ENCODE data around the gene ABHD6. TPM values are rescaled to one million over a fixed set of nuclear protein-coding genes. Genes with fewer than 3 reads are reported as not detected.

Gene ABHD6
- total RNA-seq, 1 experiment from 2014 or later: 11.8 TPM

GRCh38 chr3:58230876-58231552 lies 6.6 kb upstream of the ABHD6 start:
- H3K36me3 ChIP-seq (ENCODE audit: insufficient read depth, low read length): no peaks in the 10 kb centered on the region
- H3K4me1 ChIP-seq (ENCODE audit: low read length): peaks cover 5% of the 10 kb centered on the region; the same call in 1 of the 2 replicates
- H3K4me2 ChIP-seq (ENCODE audit: low read depth, low read length, poor library complexity, severe bottlenecking): no peak overlapping the region
- H3K9me3 ChIP-seq (ENCODE audit: low read length): no peaks in the 10 kb centered on the region
- H2AFZ ChIP-seq (ENCODE audit: low read length): no peak overlapping the region
- no peaks in the 10 kb centered on the region for H3K79me2 ChIP-seq (ENCODE audit: low read length)
- H4K20me1 ChIP-seq (ENCODE audit: insufficient read depth, low read depth, low read length): no peaks in the 10 kb centered on the region
- no peaks in the 10 kb centered on the region for H3K27me3 ChIP-seq (ENCODE audit: low read length)
- no peak overlapping the region for H3K27ac ChIP-seq (ENCODE audit: low read length)
- no peak overlapping the region for H3K4me3 ChIP-seq (ENCODE audit: low read length)
- H3K9ac ChIP-seq (ENCODE audit: low read length): no peak overlapping the region
- DNase-seq: no peak
- H3K9me2 ChIP-seq (replicated peaks; ENCODE audit: insufficient read depth, low read length): no peaks in the 10 kb centered on the region

- no peaks in the 10 kb centered on the region for H3K9me3 ChIP-seq (ENCODE audit: low read length)
- no peaks in the 10 kb centered on the region for H3K36me3 ChIP-seq (ENCODE audit: insufficient read depth, low read length)
- DNase-seq: no peak
- no peak overlapping the region for H3K9ac ChIP-seq (ENCODE audit: low read length)
- H3K4me2 ChIP-seq (ENCODE audit: low read depth, low read length, poor library complexity, severe bottlenecking): no peak overlapping the region
- no peaks in the 10 kb centered on the region for H3K27me3 ChIP-seq (ENCODE audit: low read length)
- H3K27ac ChIP-seq (ENCODE audit: low read length): no peak overlapping the region
- H3K4me1 ChIP-seq (ENCODE audit: low read length): peaks cover 7% of the 10 kb centered on the region
- no peaks in the 10 kb centered on the region for H3K79me2 ChIP-seq (ENCODE audit: low read length)
- H2AFZ ChIP-seq (ENCODE audit: low read length): no peak overlapping the region
- H3K4me3 ChIP-seq (ENCODE audit: low read length): no peak overlapping the region
- no peaks in the 10 kb centered on the region for H3K9me2 ChIP-seq (replicated peaks; ENCODE audit: insufficient read depth, low read length)
- no peaks in the 10 kb centered on the region for H4K20me1 ChIP-seq (ENCODE audit: insufficient read depth, low read depth, low read length)
Observed at GRCh38 chr3:58231666-58232065, 5.9 kb upstream of the ABHD6 start.

- Histone ChIP-seq H4K20me1 (ENCODE audit: insufficient read depth, low read depth, low read length) (no peaks in the 10 kb centered on the region), H3K27ac (ENCODE audit: low read length) (no peak overlapping the region), H3K36me3 (ENCODE audit: insufficient read depth, low read length) (no peaks in the 10 kb centered on the region), H3K79me2 (ENCODE audit: low read length) (peaks cover 12% of the 10 kb centered on the region), H3K9ac (ENCODE audit: low read length) (no peak overlapping the region), H3K9me3 (ENCODE audit: low read length) (no peaks in the 10 kb centered on the region), H3K27me3 (ENCODE audit: low read length) (no peaks in the 10 kb centered on the region), H2AFZ (ENCODE audit: low read length) (no peak overlapping the region), H3K4me2 (ENCODE audit: low read depth, low read length, poor library complexity, severe bottlenecking) (no peak overlapping the region), H3K9me2 (replicated peaks; ENCODE audit: insufficient read depth, low read length) (no peaks in the 10 kb centered on the region), H3K4me1 (ENCODE audit: low read length) (peaks cover 27% of the 10 kb centered on the region), H3K4me3 (ENCODE audit: low read length) (no peak overlapping the region)
- DNase-seq: no peak
Observed at GRCh38 chr3:58234516-58234931, 3.1 kb upstream of the ABHD6 start.

- Histone ChIP-seq H3K36me3 (ENCODE audit: insufficient read depth, low read length) (no peaks in the 10 kb centered on the region), H2AFZ (ENCODE audit: low read length) (no peak overlapping the region), H3K27me3 (ENCODE audit: low read length) (no peaks in the 10 kb centered on the region), H4K20me1 (ENCODE audit: insufficient read depth, low read depth, low read length) (no peaks in the 10 kb centered on the region), H3K27ac (ENCODE audit: low read length) (no peak overlapping the region), H3K9me3 (ENCODE audit: low read length) (no peaks in the 10 kb centered on the region), H3K79me2 (ENCODE audit: low read length) (peaks cover 18% of the 10 kb centered on the region), H3K9me2 (replicated peaks; ENCODE audit: insufficient read depth, low read length) (no peaks in the 10 kb centered on the region), H3K9ac (ENCODE audit: low read length) (no peak overlapping the region), H3K4me2 (ENCODE audit: low read depth, low read length, poor library complexity, severe bottlenecking) (no peak overlapping the region), H3K4me1 (ENCODE audit: low read length) (peaks cover 28% of the 10 kb centered on the region), H3K4me3 (ENCODE audit: low read length) (no peak overlapping the region)
- no peak for DNase-seq
Observed at GRCh38 chr3:58235970-58236369, 1.6 kb upstream of the ABHD6 start.

GRCh38 chr3:58236527-58237237 lies 910 bp upstream of the ABHD6 start:
- no peaks in the 10 kb centered on the region for H3K36me3 ChIP-seq (ENCODE audit: insufficient read depth, low read length)
- no peaks in the 10 kb centered on the region for H3K27me3 ChIP-seq (ENCODE audit: low read length)
- H3K4me3 ChIP-seq (ENCODE audit: low read length): peak overlapping the region; percentile 94
- H3K9ac ChIP-seq (ENCODE audit: low read length): peak overlapping the region; percentile 74
- no peak for DNase-seq
- peak overlapping the region; percentile 100 for H2AFZ ChIP-seq (ENCODE audit: low read length)
- no peak overlapping the region for H3K27ac ChIP-seq (ENCODE audit: low read length)
- H3K4me2 ChIP-seq (ENCODE audit: low read depth, low read length, poor library complexity, severe bottlenecking): peak overlapping the region; percentile 97
- no peaks in the 10 kb centered on the region for H3K9me2 ChIP-seq (replicated peaks; ENCODE audit: insufficient read depth, low read length)
- H3K79me2 ChIP-seq (ENCODE audit: low read length): peaks cover 25% of the 10 kb centered on the region
- no peaks in the 10 kb centered on the region for H3K9me3 ChIP-seq (ENCODE audit: low read length)
- no peaks in the 10 kb centered on the region for H4K20me1 ChIP-seq (ENCODE audit: insufficient read depth, low read depth, low read length)
- peaks cover 28% of the 10 kb centered on the region for H3K4me1 ChIP-seq (ENCODE audit: low read length)

GRCh38 chr3:58237941-58238681 lies 519 bp downstream of the ABHD6 start:
- Histone ChIP-seq H3K36me3 (ENCODE audit: insufficient read depth, low read length) (no peaks in the 10 kb centered on the region), H3K79me2 (ENCODE audit: low read length) (peaks cover 29% of the 10 kb centered on the region), H3K9me2 (replicated peaks; ENCODE audit: insufficient read depth, low read length) (no peaks in the 10 kb centered on the region), H3K27me3 (ENCODE audit: low read length) (no peaks in the 10 kb centered on the region), H3K9ac (ENCODE audit: low read length) (peak overlapping the region; percentile 87), H3K4me3 (ENCODE audit: low read length) (peak overlapping the region; percentile 94), H3K4me1 (ENCODE audit: low read length) (peaks cover 22% of the 10 kb centered on the region), H3K9me3 (ENCODE audit: low read length) (no peaks in the 10 kb centered on the region), H2AFZ (ENCODE audit: low read length) (peak overlapping the region; percentile 90), H3K27ac (ENCODE audit: low read length) (peak overlapping the region; percentile 45; the same call in 1 of the 2 replicates), H3K4me2 (ENCODE audit: low read depth, low read length, poor library complexity, severe bottlenecking) (peak overlapping the region; percentile 97), H4K20me1 (ENCODE audit: insufficient read depth, low read depth, low read length) (no peaks in the 10 kb centered on the region)
- DNase-seq: peak; percentile 79

GRCh38 chr3:58238830-58239229 lies 1.2 kb downstream of the ABHD6 start:
- Histone ChIP-seq H3K9ac (ENCODE audit: low read length) (peak overlapping the region; percentile 87), H3K27me3 (ENCODE audit: low read length) (no peaks in the 10 kb centered on the region), H3K9me2 (replicated peaks; ENCODE audit: insufficient read depth, low read length) (no peaks in the 10 kb centered on the region), H3K36me3 (ENCODE audit: insufficient read depth, low read length) (no peaks in the 10 kb centered on the region), H3K27ac (ENCODE audit: low read length) (0 out of 2 replicates have a peak overlapping the region, but pooled peaks have one; percentile 45), H3K4me1 (ENCODE audit: low read length) (peaks cover 22% of the 10 kb centered on the region), H4K20me1 (ENCODE audit: insufficient read depth, low read depth, low read length) (no peaks in the 10 kb centered on the region), H3K4me3 (ENCODE audit: low read length) (peak overlapping the region; percentile 94), H2AFZ (ENCODE audit: low read length) (0 out of 2 replicates have a peak overlapping the region, but pooled peaks have one; percentile 90), H3K79me2 (ENCODE audit: low read length) (peaks cover 30% of the 10 kb centered on the region), H3K4me2 (ENCODE audit: low read depth, low read length, poor library complexity, severe bottlenecking) (peak overlapping the region; percentile 97), H3K9me3 (ENCODE audit: low read length) (no peaks in the 10 kb centered on the region)
- no peak for DNase-seq

All from Karpas-422 (cell line).